H9 (cell line): ENCODE data around the gene METAP2. TPM values are rescaled to one million over a fixed set of nuclear protein-coding genes. Genes with fewer than 3 reads are reported as not detected.

Experiments used
- DNase-seq: peaks from one replicate; pipeline ENCODE4 v3.0.0-alpha.2; 2017
- H2AFZ ChIP-seq: one replicate; pipeline ENCODE4 v1.6.1; 2013; ENCODE audit warnings: mild to moderate bottlenecking, low read length, control low read depth, moderate library complexity
- H2AK5ac ChIP-seq: 2 replicates; pipeline ENCODE4 v1.6.1; 2013; ENCODE audit warnings: low read length, control low read depth, mixed read lengths; ENCODE audit not compliant: insufficient read length
- H2BK120ac ChIP-seq: one replicate; pipeline ENCODE4 v1.6.1; 2013; ENCODE audit warnings: low read depth, mild to moderate bottlenecking, low read length, control low read depth, inconsistent platforms; ENCODE audit not compliant: poor library complexity, severe bottlenecking
- H2BK12ac ChIP-seq: 2 replicates; pipeline ENCODE4 v1.6.1; 2013; ENCODE audit warnings: low read length, control low read depth, mixed read lengths, low read depth; ENCODE audit not compliant: insufficient read length
- H2BK15ac ChIP-seq: 2 replicates; pipeline ENCODE4 v1.6.1; 2013; ENCODE audit warnings: low read depth, low read length, control low read depth
- H2BK20ac ChIP-seq: one replicate; pipeline ENCODE4 v1.6.1; 2013; ENCODE audit warnings: low read depth, mild to moderate bottlenecking, low read length, control low read depth, inconsistent platforms; ENCODE audit not compliant: poor library complexity, severe bottlenecking
- H2BK5ac ChIP-seq: 2 replicates; pipeline ENCODE4 v1.6.1; 2013; ENCODE audit warnings: low read length, control low read depth, mixed read lengths; ENCODE audit not compliant: insufficient read length
- H3K14ac ChIP-seq: 2 replicates; pipeline ENCODE4 v1.6.1; 2013; ENCODE audit warnings: low read length, control low read depth; ENCODE audit not compliant: insufficient read depth
- H3K18ac ChIP-seq: 2 replicates; pipeline ENCODE4 v1.6.1; 2013; ENCODE audit warnings: low read depth, mild to moderate bottlenecking, mixed read lengths, low read length, control low read depth; ENCODE audit not compliant: insufficient read length
- H3K23ac ChIP-seq: 2 replicates; pipeline ENCODE4 v1.6.1; 2013; ENCODE audit warnings: low read length, control low read depth, mixed read lengths, low read depth; ENCODE audit not compliant: insufficient read length
- H3K23me2 ChIP-seq: 2 replicates; pipeline ENCODE4 v1.6.1; 2013; ENCODE audit warnings: low read depth, mild to moderate bottlenecking, mixed read lengths, low read length, control low read depth; ENCODE audit not compliant: insufficient read length, poor library complexity, severe bottlenecking
- H3K27ac ChIP-seq: 2 replicates; pipeline ENCODE4 v1.5.1; 2013; ENCODE audit warnings: low read length, control low read depth, mixed read lengths, low read depth; ENCODE audit not compliant: insufficient read length
- H3K27me3 ChIP-seq: 2 replicates; pipeline ENCODE4 v1.6.1; 2013; ENCODE audit warnings: low read length, control low read depth, inconsistent platforms; ENCODE audit not compliant: insufficient read depth
- H3K4ac ChIP-seq: 2 replicates; pipeline ENCODE4 v1.6.1; 2013; ENCODE audit warnings: low read depth, mild to moderate bottlenecking, control low read depth, inconsistent platforms, low read length, moderate library complexity
- H3K4me1 ChIP-seq: 2 replicates; pipeline ENCODE4 v1.6.1; 2013; ENCODE audit warnings: low read length, control low read depth, inconsistent platforms; ENCODE audit not compliant: insufficient read depth
- H3K4me2 ChIP-seq: 2 replicates; pipeline ENCODE4 v1.6.1; 2013; ENCODE audit warnings: low read length, control low read depth, mixed read lengths; ENCODE audit not compliant: insufficient read length, insufficient read depth
- H3K56ac ChIP-seq: 2 replicates; pipeline ENCODE4 v1.6.1; 2013; ENCODE audit warnings: low read depth, mild to moderate bottlenecking, mixed read lengths, low read length, control low read depth; ENCODE audit not compliant: insufficient read length
- H3K79me1 ChIP-seq: 2 replicates; pipeline ENCODE4 v1.6.1; 2013; ENCODE audit warnings: low read depth, mild to moderate bottlenecking, moderate library complexity, low read length, control low read depth, inconsistent platforms; ENCODE audit not compliant: insufficient read depth, poor library complexity, severe bottlenecking
- H3K79me2 ChIP-seq: 2 replicates; pipeline ENCODE4 v1.6.1; 2013; ENCODE audit warnings: low read length, control low read depth, inconsistent platforms; ENCODE audit not compliant: insufficient read depth
- H3K9ac ChIP-seq: 2 replicates; pipeline ENCODE4 v1.6.1; 2013; ENCODE audit warnings: low read length, control low read depth, mixed read lengths; ENCODE audit not compliant: insufficient read length; ENCODE audit errors: extremely low read depth
- H3K9me3 ChIP-seq: one replicate; pipeline ENCODE4 v1.6.1; 2013; ENCODE audit warnings: low read depth, low read length, inconsistent platforms; ENCODE audit not compliant: control insufficient read depth
- H3T11ph ChIP-seq: one replicate; pipeline ENCODE4 v1.6.1; 2013; ENCODE audit warnings: mild to moderate bottlenecking, low read length, control low read depth, inconsistent platforms
- H4K20me1 ChIP-seq: one replicate; pipeline ENCODE4 v1.6.1; 2013; ENCODE audit not compliant: control insufficient read depth, insufficient read length, insufficient read depth
- H4K5ac ChIP-seq: 2 replicates; pipeline ENCODE4 v1.6.1; 2013; ENCODE audit warnings: low read depth, mild to moderate bottlenecking, mixed read lengths, low read length, control low read depth; ENCODE audit not compliant: insufficient read length
- H4K8ac ChIP-seq: replicated peaks from 2 replicates; pipeline ENCODE4 v1.6.1; 2013; ENCODE audit warnings: low read length, control low read depth, mixed read lengths, low read depth; ENCODE audit not compliant: insufficient read length
- H4K91ac ChIP-seq: 2 replicates; pipeline ENCODE4 v1.6.1; 2013; ENCODE audit warnings: low read depth, mild to moderate bottlenecking, moderate library complexity, mixed read lengths, low read length, control low read depth; ENCODE audit not compliant: insufficient read length
- H3K27ac Mint-ChIP-seq, 3 experiments: 2 replicates in 2 of 3; 3 replicates in 1 of 3; pipeline ENCODE4 v1.8.0; 2020 to 2021; ENCODE audit warnings: mixed read lengths in 3 of 3, mild to moderate bottlenecking in 1 of 3, moderate library complexity in 1 of 3
- H3K27me3 Mint-ChIP-seq: 2 replicates; pipeline ENCODE4 v1.8.0; 2021; ENCODE audit warnings: low read depth, mild to moderate bottlenecking, moderate library complexity, mixed read lengths
- H3K36me3 Mint-ChIP-seq, 3 experiments: 2 replicates in 2 of 3; 3 replicates in 1 of 3; pipeline ENCODE4 v1.8.0; 2020 to 2021; ENCODE audit warnings: low read depth in 3 of 3, mixed read lengths in 3 of 3; ENCODE audit not compliant: insufficient read depth in 1 of 3
- H3K4me1 Mint-ChIP-seq, 2 experiments: 2 replicates each; pipeline ENCODE4 v1.8.0; 2020; ENCODE audit warnings: mixed read lengths in 2 of 2
- H3K4me3 Mint-ChIP-seq, 2 experiments: 2 replicates in 1 of 2; 3 replicates in 1 of 2; pipeline ENCODE4 v1.8.0; 2020 to 2021; ENCODE audit warnings: mild to moderate bottlenecking in 2 of 2, mixed read lengths in 2 of 2, moderate library complexity in 1 of 2
- H3K9me3 Mint-ChIP-seq, 2 experiments: 2 replicates in 1 of 2; 3 replicates in 1 of 2; pipeline ENCODE4 v1.8.0; 2020; ENCODE audit warnings: mild to moderate bottlenecking in 2 of 2, mixed read lengths in 2 of 2, moderate library complexity in 1 of 2
- CTCF ChIP-seq: fragments of 200-600 bp; sonication (generic); conservative IDR thresholded peaks from 3 replicates; pipeline ENCODE4 v1.8.0; 2021; ENCODE audit warnings: antibody characterized with exemption, mild to moderate bottlenecking
- WGBS: extraction: QIAGEN DNeasy Blood & Tissue Kit; methylation state at CpG from one replicate; pipeline ENCODE4 v1.1.7; 2013; ENCODE audit warnings: missing lambda C conversion rate, low lambda C conversion rate, mixed read lengths; ENCODE audit not compliant: insufficient read length; ENCODE audit errors: extremely low coverage; 5-methylcytosine and 5-hydroxymethylcytosine counted together
- total RNA-seq: library from RNA; stranded (reverse); gene quantifications from 2 replicates; pipeline ENCODE4 v1.2.1, GENCODE V29; 2021

METAP2 gene
- total RNA-seq, 1 experiment from 2014 or later = 140 TPM

GRCh38 chr12:95494888-95495287, 20.9 kb downstream of the METAP2 start:
- H3K27ac Mint-ChIP-seq = no peak overlapping the region
- H3K4me1 Mint-ChIP-seq = no peaks in the 10 kb centered on the region
- Histone ChIP-seq H3K23ac (no peak overlapping the region), H4K8ac (no peak overlapping the region), H4K20me1 (no peaks in the 10 kb centered on the region), H3K4ac (no peak overlapping the region), H3T11ph (no peak overlapping the region), H3K23me2 (no peaks in the 10 kb centered on the region), H2BK5ac (no peak overlapping the region), H3K9ac (no peak overlapping the region), H2AK5ac (no peak overlapping the region), H3K79me1 (no peaks in the 10 kb centered on the region), H3K18ac (no peak overlapping the region), H2BK20ac (no peak overlapping the region), H2BK120ac (no peak overlapping the region), H3K27ac (no peak overlapping the region), H2BK12ac (no peak overlapping the region), H2AFZ (no peak overlapping the region), H3K4me2 (no peak overlapping the region), H3K9me3 (no peaks in the 10 kb centered on the region), H4K5ac (no peak overlapping the region), H3K56ac (no peak overlapping the region), H3K4me1 (no peaks in the 10 kb centered on the region), H3K14ac (no peak overlapping the region), H3K27me3 (no peaks in the 10 kb centered on the region), H4K91ac (no peak overlapping the region), H3K79me2 (0 out of 2 replicates have a peak, but pooled peaks cover 2% of the 10 kb centered on the region), H2BK15ac (no peak overlapping the region)
- H3K9me3 Mint-ChIP-seq = no peaks in the 10 kb centered on the region
- no peak for TF ChIP-seq CTCF
- no peaks in the 10 kb centered on the region for H3K27me3 Mint-ChIP-seq
- H3K4me3 Mint-ChIP-seq = no peak overlapping the region
- no CpG with 5 or more reads among the region's 2 CpGs for WGBS
- DNase-seq = no peak
- H3K36me3 Mint-ChIP-seq = peaks cover 44 to 76% (median 65%) of the 10 kb centered on the region in 3 experiments; a peak in 6 of 7 replicates
